ENCODE measurements around the gene MKNK2. TPM values are rescaled to one million over a fixed set of nuclear protein-coding genes. Genes with fewer than 3 reads are reported as not detected.
A peak's percentile ranks its signal among the peaks of the same experiment; 100 is the strongest.

MKNK2 gene
- total RNA-seq, 1 donor from 2014 or later, result 123 TPM

GRCh38 chr19:2057484-2058469, 6.7 kb upstream of the MKNK2 start:
- no peak for TF ChIP-seq CTCF (conservative IDR thresholded peaks at IDR 0.05)
- H3K4me3 Mint-ChIP-seq, result no peak overlapping the region
- DNase-seq (ENCODE audit: low read depth, low spot score), result no peak
- no peaks in the 10 kb centered on the region for H3K36me3 Mint-ChIP-seq (ENCODE audit: low read depth)
- H3K27ac Mint-ChIP-seq (ENCODE audit: unreplicated experiment), result no peak overlapping the region
- no peaks in the 10 kb centered on the region for H3K27me3 Mint-ChIP-seq (ENCODE audit: low read depth)
- H3K9me3 Mint-ChIP-seq, result no peaks in the 10 kb centered on the region
- H3K4me1 Mint-ChIP-seq, result peaks cover 34% of the 10 kb centered on the region

GRCh38 chr19:2056837-2057192, 5.8 kb upstream of the MKNK2 start:
- Mint-ChIP-seq H3K36me3 (ENCODE audit: low read depth) (no peaks in the 10 kb centered on the region), H3K27ac (ENCODE audit: unreplicated experiment) (no peak overlapping the region), H3K4me3 (no peak overlapping the region), H3K9me3 (no peaks in the 10 kb centered on the region), H3K4me1 (peaks cover 26% of the 10 kb centered on the region), H3K27me3 (ENCODE audit: low read depth) (no peaks in the 10 kb centered on the region)
- no peak for TF ChIP-seq CTCF (conservative IDR thresholded peaks at IDR 0.05)
- no peak for DNase-seq (ENCODE audit: low read depth, low spot score)

- no peaks in the 10 kb centered on the region for H3K36me3 Mint-ChIP-seq (ENCODE audit: low read depth)
- peak overlapping the region; percentile 54 for H3K4me3 Mint-ChIP-seq
- H3K9me3 Mint-ChIP-seq, result no peaks in the 10 kb centered on the region
- TF ChIP-seq CTCF (conservative IDR thresholded peaks at IDR 0.05), result no peak
- H3K4me1 Mint-ChIP-seq, result peaks cover 21% of the 10 kb centered on the region
- no peak overlapping the region for H3K27ac Mint-ChIP-seq (ENCODE audit: unreplicated experiment)
- DNase-seq (ENCODE audit: low read depth, low spot score), result no peak
- H3K27me3 Mint-ChIP-seq (ENCODE audit: low read depth), result no peaks in the 10 kb centered on the region
These were observed 5.1 kb upstream of the MKNK2 start for GRCh38 chr19:2055931-2056836.

- no peaks in the 10 kb centered on the region for H3K27me3 Mint-ChIP-seq (ENCODE audit: low read depth)
- no peak overlapping the region for H3K4me3 Mint-ChIP-seq
- TF ChIP-seq CTCF (conservative IDR thresholded peaks at IDR 0.05), result no peak
- H3K27ac Mint-ChIP-seq (ENCODE audit: unreplicated experiment), result no peak overlapping the region
- peaks cover 12% of the 10 kb centered on the region for H3K4me1 Mint-ChIP-seq
- DNase-seq (ENCODE audit: low read depth, low spot score), result no peak
- no peaks in the 10 kb centered on the region for H3K36me3 Mint-ChIP-seq (ENCODE audit: low read depth)
- no peaks in the 10 kb centered on the region for H3K9me3 Mint-ChIP-seq
These were observed 3.7 kb upstream of the MKNK2 start for GRCh38 chr19:2054763-2055162.

GRCh38 chr19:2053601-2054389, 2.8 kb upstream of the MKNK2 start:
- peak overlapping the region; percentile 54 for H3K4me3 Mint-ChIP-seq
- H3K27me3 Mint-ChIP-seq (ENCODE audit: low read depth), result no peaks in the 10 kb centered on the region
- H3K9me3 Mint-ChIP-seq, result no peaks in the 10 kb centered on the region
- H3K36me3 Mint-ChIP-seq (ENCODE audit: low read depth), result no peaks in the 10 kb centered on the region
- no peak overlapping the region for H3K27ac Mint-ChIP-seq (ENCODE audit: unreplicated experiment)
- no peak for TF ChIP-seq CTCF (conservative IDR thresholded peaks at IDR 0.05)
- DNase-seq (ENCODE audit: low read depth, low spot score), result no peak
- peaks cover 10% of the 10 kb centered on the region for H3K4me1 Mint-ChIP-seq

Data from neural crest cell (in vitro differentiated cells).